T-helper 1 cell treated with Interleukin-12 subunit alpha and Interleukin-12 subunit beta and Interleukin-4 antibody, amounts not matched to agents 30 ng/mL and 1 ng/mL, for 36 hours (primary cell): ENCODE results near the gene GPR158. TPM values are rescaled to one million over a fixed set of nuclear protein-coding genes. Genes with fewer than 3 reads are reported as not detected.

ENCODE experiments used
- intact Hi-C: fragments of 100-400 bp; cut with micrococcal nuclease; formaldehyde crosslinking; loops from one replicate; pipeline ENCODE4 v1.15.1; 2024
- total RNA-seq: library from RNA; stranded (reverse); gene quantifications from 2 replicates; pipeline ENCODE4 v1.2.3, GENCODE V29; 2022

Gene GPR158
- total RNA-seq, 1 donor from 2014 or later: not detected

GRCh38 chr10:25562547-25562946 lies 387.7 kb downstream of the GPR158 start:
- intact Hi-C loops: no loop called here

- intact Hi-C loops: no loop called here
These were observed 389.6 kb downstream of the GPR158 start for GRCh38 chr10:25564351-25564750.

GRCh38 chr10:25565570-25565969 lies 390.8 kb downstream of the GPR158 start:
- intact Hi-C loops: no loop called here

- intact Hi-C loops: no loop called here
These were observed 398.5 kb downstream of the GPR158 start for GRCh38 chr10:25573316-25573715.

- intact Hi-C loops: no loop called here
These were observed 400.5 kb downstream of the GPR158 start for GRCh38 chr10:25575343-25575742.

GRCh38 chr10:25578061-25578460 lies 403.3 kb downstream of the GPR158 start:
- intact Hi-C loops: no loop called here

- intact Hi-C loops: no loop called here
These were observed 408.2 kb downstream of the GPR158 start for GRCh38 chr10:25582961-25583360.

GRCh38 chr10:25600651-25601050 lies 425.9 kb downstream of the GPR158 start:
- intact Hi-C loops: no loop called here

- intact Hi-C loops: no loop called here
These were observed 429.8 kb downstream of the GPR158 start for GRCh38 chr10:25604591-25604990.

GRCh38 chr10:25614652-25615051 lies 439.9 kb downstream of the GPR158 start:
- intact Hi-C loops: no loop called here

GRCh38 chr10:25615926-25616325 lies 441.1 kb downstream of the GPR158 start:
- intact Hi-C loops: no loop called here

- intact Hi-C loops: no loop called here
These were observed 442.2 kb downstream of the GPR158 start for GRCh38 chr10:25616903-25617592.

- intact Hi-C loops: no loop called here
These were observed 452.8 kb downstream of the GPR158 start for GRCh38 chr10:25627606-25628005.

GRCh38 chr10:25629333-25629732 lies 454.5 kb downstream of the GPR158 start:
- intact Hi-C loops: no loop called here

- intact Hi-C loops: no loop called here
These were observed 456.7 kb downstream of the GPR158 start for GRCh38 chr10:25631471-25631870.

- intact Hi-C loops: no loop called here
These were observed 458.0 kb downstream of the GPR158 start for GRCh38 chr10:25632802-25633201.

GRCh38 chr10:25633542-25633941 lies 458.7 kb downstream of the GPR158 start:
- intact Hi-C loops: no loop called here

GRCh38 chr10:25639646-25640045 lies 464.8 kb downstream of the GPR158 start:
- intact Hi-C loops: no loop called here

GRCh38 chr10:25641595-25641994 lies 466.8 kb downstream of the GPR158 start:
- intact Hi-C loops: no loop called here

GRCh38 chr10:25642721-25643120 lies 467.9 kb downstream of the GPR158 start:
- intact Hi-C loops: no loop called here

- intact Hi-C loops: no loop called here
These were observed 471.6 kb downstream of the GPR158 start for GRCh38 chr10:25646371-25646770.

- intact Hi-C loops: no loop called here
These were observed 476.7 kb downstream of the GPR158 start for GRCh38 chr10:25651534-25651933.
